Left lobe of liver (tissue), 2 donors: Measurements from ENCODE around the gene RASA4. TPM values are rescaled to one million over a fixed set of nuclear protein-coding genes. Genes with fewer than 3 reads are reported as not detected.
"Not testable (repeated sequence)": the region's sequence is repeated elsewhere in the genome, so short reads cannot be mapped to it uniquely, and the experiment has no call there.

ENCODE experiments used
- ATAC-seq: fragments of 200-7000 bp; cut with Tn5 transposase; one replicate; pipeline ENCODE4 v1.9.1; 2020; ENCODE audit warnings: mild to moderate bottlenecking, moderate library complexity
- DNase-seq: peaks from one replicate; pipeline ENCODE4 v3.0.0-alpha.2; 2020; ENCODE audit warnings: low spot score
- total RNA-seq: library from RNA; stranded (reverse); gene quantifications from one replicate; pipeline ENCODE4 v1.2.1, GENCODE V29; 2021
- donor health status: DM: no; HTN: no; CAD: no; lungs with moderate emphysema.
- donor health status: DM: no; HTN: yes; CAD: no.

The RASA4 gene
- 10.7 TPM for total RNA-seq

DNA sequence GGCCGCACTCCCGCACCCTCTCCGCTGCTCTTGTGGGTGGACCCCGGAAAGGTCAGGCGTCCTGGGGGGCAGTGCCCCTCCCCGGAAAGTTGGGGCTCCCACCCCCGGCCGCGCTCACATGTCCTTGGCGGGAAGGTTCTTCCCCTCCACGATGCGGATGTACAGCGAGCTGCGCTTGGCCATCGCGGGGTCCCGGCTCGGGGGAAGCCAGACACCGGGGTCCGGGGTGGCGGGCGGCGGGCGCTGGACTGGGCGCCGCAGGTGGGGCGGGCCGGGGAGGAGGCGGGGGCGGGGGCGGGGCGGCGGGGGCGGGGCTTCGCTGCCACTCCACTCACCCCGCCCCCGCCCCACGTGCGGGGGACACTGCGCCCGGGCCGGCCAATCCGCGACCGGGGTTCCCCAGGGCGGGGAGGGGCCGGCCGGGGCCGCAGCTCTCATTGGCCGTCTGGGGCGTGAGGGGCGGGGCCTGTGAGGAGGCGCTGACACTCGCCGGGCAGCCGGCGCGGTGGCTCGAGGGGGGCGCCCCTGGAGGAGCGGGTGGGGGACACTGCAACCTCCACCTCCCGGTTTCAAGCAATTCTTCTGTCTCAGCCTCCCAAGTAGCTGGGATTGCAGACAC is at the start of gene RASA4:
Gene RASA4, minus strand, starts transcription at position 250 of the 619 bp plus-strand sequence. Its CDS starts 67 bp downstream, at position 183.
- DNase-seq (peak; percentile 62), ATAC-seq (peak; percentile 94)

DNA sequence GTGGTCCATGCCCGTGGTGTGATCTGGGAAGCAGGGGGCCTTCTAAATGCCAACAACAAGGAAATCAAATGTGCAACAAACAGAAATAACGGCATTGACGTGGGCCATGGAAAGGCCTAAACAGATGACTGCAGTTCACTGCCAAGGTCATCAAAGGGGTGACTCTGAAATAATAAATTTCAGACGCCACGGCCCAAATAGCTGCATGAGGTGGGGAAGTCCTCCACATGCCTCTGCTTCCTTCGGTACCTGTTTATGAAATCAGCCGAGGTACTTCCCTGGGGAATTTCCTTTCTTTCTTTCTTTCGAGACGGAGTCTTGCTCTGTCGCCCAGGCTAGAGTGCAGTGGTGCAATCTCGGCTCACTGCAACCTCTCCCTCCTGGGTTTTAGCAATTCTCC is 48.2 kb upstream of the RASA4 start:
- not testable (repeated sequence) for DNase-seq, ATAC-seq

DNA sequence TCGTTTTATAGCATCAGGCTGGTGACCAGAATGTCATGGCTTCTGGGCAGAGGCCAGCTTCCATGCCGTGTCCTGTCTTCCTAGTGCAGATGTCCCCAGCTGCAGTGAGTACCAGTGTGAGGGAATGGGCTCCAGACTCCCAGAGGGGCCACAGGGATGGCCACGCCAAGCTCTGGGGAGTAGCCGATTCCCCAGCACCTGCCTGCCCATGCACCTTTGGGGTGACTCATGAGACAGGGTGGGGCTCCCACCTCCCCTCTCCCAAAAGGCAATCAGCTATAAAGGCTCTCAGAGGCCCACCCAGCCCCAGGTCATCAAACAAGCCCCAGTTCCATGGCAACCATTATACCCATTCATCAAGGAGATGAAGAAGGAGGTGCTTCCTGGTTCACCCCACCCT is 33.4 kb upstream of the RASA4 start, which contains the start of gene SPDYE2B:
Gene SPDYE2B, plus strand, starts transcription at position 396 of the 400 bp plus-strand sequence. CDS start 2,030 bp downstream, outside the sequence.
- peak; percentile 14 for ATAC-seq
- DNase-seq, result not testable (repeated sequence)

DNA sequence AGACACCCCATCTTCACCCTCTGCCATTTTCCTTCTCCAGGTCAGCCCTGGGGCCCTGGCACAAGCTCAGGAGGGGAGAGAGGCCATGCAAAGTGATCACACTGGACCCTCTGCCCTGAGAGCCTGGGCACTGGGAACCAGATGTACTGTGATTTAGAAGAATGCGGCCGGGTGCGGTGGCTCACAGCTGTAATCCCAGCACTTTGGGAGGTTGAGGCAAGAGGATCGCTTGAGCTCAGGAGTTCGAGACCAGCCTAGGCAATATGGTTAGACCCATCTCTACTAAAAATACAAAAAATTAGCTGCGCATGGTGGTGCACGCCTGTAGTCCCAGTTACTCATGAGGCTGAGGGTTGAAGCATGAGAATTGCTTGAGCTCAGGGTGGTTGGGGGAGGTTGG is 31.3 kb upstream of the RASA4 start:
- ATAC-seq, result peak; percentile 18
- peak; percentile 42 for DNase-seq

DNA sequence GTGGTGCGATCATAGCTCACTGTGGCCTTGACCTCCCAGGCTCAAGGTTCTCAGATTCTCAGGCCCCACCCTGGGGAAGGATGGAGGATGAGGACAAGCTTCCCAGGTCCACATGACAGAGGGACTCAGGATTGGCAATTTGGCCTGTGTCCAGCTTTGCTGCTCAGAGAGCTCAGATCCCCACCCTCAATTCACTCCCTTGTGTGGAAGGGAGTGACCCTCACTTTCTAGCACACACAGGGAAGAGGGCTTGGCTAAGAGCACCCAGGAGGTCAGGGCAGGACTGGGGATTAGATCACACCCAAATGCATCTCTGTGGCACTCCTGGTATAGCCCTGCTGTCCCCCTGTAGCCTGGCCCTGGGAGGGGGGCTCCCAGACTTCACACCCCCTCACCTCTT is 26.8 kb upstream of the RASA4 start:
- not testable (repeated sequence) for ATAC-seq, DNase-seq

DNA sequence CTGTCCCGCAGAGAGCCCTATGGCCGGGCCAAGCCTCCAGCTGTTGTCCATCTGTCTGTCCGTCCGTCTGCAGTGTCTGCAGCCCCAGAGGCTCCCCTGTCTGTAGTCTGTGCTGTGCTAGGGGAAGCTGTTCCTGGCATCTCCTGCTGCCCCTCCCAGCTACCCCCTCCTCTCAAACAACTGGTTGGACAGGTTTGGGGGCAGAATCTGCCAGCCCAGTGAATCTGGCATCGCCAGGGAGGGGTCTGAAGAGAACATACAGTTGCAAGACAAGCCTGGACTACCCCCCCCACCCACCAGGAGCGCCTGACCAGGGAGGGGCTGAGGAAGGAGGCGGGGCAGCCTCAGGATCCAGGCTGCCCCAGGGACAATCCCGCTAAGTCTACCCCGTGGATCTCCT is 26.1 kb upstream of the RASA4 start, which contains the start of gene UPK3BL1:
Gene UPK3BL1, minus strand, starts transcription at position 101 of the 400 bp plus-strand sequence. Its CDS starts 50 bp downstream, at position 51.
- not testable (repeated sequence) for ATAC-seq, DNase-seq

DNA sequence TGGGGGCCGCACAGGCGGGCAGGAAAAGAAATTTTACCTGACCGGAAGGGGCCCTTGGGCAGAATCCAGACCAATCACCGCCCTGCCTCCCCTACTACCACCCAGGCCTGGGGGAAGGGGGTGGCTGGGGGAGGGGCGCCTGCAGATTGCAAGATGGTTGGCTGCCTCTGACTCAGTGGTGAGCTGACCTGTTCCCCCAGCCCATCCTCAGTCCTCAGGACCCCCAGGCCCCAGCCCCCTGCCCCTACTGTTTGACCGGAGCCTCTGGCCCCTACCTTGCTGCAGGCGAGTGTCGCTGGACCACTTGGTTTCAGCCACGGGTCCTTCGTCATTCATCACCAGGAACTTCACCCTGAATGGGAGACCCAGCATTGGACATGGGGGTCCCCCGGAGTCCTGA is 22.3 kb upstream of the RASA4 start:
- DNase-seq (peak; percentile 42), ATAC-seq (peak; percentile 2)

DNA sequence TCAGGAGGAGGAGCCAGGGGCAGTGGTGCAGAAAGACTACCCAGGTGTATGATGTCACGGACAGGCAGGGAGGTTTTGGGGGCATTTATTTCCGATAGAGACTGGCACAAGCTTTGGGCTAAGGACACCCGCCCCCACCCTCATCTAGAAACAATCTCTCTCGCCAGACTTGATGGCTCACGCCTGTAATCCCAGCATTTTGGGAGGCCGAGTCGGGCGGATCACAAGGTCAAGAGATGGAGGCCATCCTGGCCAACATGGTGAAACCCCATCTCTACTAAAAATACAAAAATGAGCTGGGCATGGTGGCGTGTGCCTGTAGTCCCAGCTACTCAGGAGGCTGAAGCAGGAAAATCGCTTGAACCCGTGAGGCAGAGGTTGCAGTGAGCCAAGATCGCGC is 20.4 kb upstream of the RASA4 start:
- peak; percentile 37 for DNase-seq

DNA sequence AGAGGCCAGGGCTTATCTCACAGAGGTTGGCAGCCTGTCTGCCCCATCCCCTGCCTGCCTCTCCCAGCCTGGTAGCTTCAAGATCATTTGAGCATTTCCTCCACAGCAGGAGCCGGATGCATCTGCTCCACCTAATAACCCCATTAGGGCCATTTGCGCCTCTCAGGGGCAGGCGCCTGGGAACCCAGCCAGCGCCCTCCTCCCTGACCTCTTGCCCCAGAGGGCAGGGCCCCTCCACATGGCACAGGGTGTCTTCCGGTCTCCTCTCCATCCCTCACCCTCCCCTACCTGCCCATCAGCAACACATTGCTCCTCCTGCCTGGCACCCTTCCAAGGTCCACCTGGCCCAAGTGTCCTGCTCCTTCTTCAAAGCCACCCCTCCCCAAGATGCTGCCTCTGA is 18.8 kb upstream of the RASA4 start:
- ATAC-seq, result peak; percentile 54
- not testable (repeated sequence) for DNase-seq

More for the DNA sequence above, 20.4 kb upstream of the RASA4 start:
- not testable (repeated sequence) for ATAC-seq

DNA sequence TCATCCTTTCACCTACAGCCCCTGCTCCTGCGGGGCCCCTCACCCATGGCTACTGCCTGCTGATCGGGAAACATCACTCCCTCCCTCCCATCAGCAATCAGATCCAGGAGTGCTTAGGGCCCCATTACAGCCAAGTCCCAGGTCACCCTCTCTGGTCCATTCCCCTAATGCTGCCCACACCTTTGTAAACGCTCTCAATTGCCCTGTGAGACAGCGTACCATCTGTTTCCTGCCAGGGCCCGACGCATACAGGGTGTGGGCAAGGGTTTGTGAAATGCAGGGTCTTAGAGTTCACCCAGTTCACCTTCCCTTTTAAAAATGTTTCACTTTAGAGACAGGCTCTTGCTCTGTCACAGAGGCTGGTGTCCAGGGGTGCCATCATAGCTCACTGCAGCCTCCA is 17.7 kb upstream of the RASA4 start:
- not testable (repeated sequence) for ATAC-seq

DNA sequence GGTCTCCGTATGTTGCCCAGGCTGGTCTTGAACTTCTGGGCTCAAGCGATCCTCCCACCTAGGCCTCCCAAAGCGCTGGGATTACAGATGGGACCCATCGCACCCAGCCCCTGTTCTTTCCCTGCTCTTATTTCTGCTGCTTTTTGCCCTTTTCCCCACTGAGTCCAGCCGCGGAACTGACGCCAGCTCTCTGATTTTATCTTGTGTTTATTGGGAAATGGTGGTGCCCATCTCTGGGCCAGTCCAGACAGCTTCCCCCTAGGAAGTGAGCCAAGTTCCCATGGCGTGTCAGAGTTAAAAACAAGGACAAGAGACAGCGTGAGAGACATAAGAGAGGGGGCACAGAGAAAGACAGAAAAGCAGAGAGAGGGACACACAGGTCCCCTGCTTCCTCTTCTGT is 14.1 kb upstream of the RASA4 start:
- DNase-seq, result not testable (repeated sequence)
- peak; percentile 25 for ATAC-seq

More for the DNA sequence above, 17.7 kb upstream of the RASA4 start:
- DNase-seq, result not testable (repeated sequence)

DNA sequence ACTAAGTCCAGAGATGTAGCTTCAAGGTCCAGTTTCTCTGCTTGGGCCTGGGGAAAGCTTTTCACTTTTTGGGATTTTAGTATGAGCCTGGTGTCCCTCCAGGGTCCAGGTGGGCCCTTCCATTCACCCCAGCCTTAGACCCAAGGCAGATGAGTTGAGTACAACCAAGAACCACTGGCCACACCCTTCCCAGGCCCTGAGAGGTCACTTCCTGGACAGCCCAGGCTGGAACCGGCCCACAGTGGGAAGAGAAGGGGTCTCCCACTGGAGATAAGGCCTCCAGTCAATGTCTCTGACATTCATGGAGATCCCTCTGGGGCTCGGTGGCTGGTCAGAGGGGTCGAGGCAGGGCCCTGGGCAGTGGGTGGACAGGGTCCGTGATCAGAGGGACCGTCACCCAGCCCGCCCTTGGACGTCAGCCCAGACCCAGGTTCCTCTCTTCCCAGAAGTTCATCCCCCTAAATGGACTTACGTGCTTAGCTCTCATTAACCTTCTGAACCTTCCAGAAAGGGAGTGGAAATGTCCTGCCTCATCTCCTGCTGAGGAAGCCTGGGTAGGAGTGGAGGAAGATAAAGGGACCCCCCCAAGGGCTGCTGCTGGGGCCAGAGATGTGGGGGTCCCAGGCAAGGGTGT is 10.8 kb upstream of the RASA4 start:
- peak; percentile 3 for ATAC-seq
- DNase-seq, result not testable (repeated sequence)

DNA sequence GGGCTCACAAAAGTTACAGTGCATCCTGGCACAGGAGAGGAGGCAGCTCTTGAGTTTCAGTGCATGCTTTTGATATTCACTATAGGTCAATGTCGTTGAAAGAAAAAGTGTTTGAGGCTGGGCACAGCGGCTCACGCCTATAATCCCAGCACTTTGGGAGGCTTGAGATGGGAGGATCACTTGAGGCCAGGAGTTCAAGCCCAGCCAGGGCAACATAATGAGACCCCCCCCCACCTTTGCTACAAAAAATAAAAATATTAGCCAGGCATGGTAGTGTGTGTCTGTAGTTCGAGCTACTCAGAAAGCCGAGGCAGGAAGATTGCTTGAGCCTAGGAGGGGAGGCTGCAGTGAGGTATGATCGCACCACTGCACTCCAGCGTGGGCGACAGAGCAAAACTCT is 1.6 kb upstream of the RASA4 start:
- ATAC-seq, DNase-seq: not testable (repeated sequence)

DNA sequence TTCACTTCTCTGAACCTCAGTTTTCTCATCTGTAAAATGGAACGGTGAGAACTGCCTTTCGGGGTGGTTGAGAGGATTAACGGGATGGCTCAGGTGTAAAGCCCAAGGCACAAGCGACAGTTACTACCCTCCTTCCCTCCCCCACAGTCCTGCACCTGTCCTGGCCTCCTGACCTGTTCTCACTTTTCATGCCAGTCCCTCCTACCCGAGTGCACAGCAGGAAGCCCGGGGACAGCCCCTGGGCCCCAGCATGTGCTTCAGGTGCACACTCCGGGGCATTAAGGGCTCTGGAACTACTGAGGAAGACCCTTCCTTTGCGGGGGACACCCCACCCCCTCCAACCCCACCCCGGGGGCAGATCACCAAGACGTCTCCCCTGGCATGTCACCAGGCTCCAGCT is 626 bp downstream of the RASA4 start:
- peak; percentile 24 for ATAC-seq
- DNase-seq, result not testable (repeated sequence)

DNA sequence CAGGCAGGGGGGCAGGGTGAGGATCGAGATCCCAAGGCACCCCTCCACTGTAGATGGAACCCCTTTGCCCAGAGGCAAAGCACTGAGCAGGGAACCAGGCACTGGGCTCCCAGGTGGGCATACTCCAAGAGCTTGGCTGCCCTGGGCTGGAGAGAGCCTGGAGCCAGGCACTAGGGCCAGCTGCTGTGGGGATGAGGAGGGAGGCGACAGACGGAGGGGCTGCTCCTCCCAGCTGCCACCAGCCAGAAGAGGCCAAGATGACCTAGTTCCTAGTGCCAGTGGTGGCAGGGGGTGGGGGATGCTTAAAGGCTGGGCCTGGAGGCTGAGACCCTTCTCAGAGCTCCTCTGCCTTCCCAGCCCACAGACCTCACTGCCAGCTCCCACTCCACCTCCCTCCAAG is 1.7 kb downstream of the RASA4 start:
- not testable (repeated sequence) for DNase-seq, ATAC-seq

DNA sequence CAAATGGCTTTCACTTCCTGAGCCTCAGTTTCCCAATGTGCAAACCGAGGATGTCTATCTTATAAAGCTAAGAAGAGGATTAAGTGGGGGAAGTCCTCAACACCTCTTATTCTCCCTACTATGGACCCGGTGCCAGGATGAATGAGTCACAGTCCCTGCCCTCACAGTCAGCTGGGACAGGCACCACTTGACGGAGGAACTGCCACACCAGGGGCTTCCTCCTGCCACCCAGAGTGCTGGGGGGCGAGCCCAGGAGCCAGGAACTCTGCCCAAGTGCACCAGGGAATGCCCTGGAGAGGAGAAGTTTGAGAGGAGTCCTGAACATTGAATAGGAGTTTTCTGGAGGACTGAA is 2.2 kb downstream of the RASA4 start:
- ATAC-seq, result not testable (repeated sequence)

DNA sequence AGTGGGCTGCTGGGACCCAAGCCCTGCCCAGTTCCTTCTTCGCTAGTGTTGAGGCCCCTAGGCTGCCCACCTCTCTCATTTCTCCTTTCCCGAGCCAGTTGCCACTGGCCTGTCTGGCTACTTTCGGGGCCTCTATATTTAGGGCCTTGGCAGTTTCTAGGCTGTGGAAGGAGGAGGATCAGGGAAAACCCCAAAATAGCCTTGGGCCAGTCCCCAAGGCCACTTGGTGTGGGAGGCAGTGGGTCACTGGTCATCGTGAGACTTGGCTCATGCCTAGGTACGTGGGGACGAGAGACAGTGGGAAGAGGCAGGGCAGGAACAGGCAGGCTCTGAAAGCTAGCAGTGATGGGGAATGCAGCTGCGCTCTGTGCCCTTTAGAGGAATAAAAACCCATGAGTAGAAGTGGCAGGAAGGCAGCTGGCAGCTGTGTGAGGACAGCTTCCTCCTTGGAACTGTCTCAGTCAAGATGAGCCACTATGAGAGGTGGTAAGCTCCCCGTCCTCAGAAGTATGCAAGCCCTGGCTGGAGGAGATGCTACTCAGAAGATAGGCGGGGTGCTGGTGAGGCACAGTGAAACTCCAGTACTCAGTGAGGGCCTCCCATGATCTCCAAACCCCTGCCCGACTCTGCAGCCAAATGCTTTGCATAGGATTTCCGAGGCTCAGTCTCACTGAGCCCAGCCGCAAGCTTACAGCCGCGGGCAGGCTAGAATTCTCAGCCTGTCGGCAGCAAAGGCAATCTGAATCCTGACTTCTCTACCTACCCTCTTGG is 2.8 kb downstream of the RASA4 start:
- DNase-seq, ATAC-seq: not testable (repeated sequence)

More for the DNA sequence above, 2.2 kb downstream of the RASA4 start:
- DNase-seq, result not testable (repeated sequence)

DNA sequence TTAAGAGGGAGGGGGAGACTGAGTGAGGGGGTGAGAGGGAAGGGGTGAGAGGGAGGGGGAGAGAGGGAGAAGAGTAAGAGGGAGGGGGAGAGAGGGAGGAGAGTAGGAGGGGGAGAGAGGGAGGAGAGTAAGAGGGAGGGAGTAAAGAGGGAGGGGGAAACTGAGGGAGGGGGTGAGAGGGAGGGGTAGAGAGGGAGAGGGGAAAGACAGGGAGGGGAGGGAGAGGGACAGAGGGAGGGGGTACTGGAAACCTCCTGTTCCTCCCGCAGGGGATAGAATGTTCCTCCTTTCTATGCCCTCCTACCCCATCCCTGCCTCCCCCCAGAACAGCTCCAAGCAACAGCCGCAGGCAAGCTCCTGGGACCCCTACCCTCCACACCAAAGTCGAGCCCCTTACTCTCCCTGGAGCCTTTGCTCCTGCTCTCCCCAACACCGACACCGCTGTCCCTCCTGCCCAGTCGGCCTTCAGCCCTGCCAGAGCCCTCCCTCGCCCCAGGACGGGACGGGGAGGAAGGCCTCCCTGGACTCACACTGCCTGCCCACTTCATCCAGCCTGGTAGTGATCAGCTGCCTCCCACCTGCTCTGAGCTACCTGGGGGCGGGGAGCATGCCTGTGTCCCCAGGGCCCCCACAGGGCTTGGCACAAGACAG is 4.8 kb downstream of the RASA4 start:
- not testable (repeated sequence) for ATAC-seq
- DNase-seq, result peak; percentile 45

DNA sequence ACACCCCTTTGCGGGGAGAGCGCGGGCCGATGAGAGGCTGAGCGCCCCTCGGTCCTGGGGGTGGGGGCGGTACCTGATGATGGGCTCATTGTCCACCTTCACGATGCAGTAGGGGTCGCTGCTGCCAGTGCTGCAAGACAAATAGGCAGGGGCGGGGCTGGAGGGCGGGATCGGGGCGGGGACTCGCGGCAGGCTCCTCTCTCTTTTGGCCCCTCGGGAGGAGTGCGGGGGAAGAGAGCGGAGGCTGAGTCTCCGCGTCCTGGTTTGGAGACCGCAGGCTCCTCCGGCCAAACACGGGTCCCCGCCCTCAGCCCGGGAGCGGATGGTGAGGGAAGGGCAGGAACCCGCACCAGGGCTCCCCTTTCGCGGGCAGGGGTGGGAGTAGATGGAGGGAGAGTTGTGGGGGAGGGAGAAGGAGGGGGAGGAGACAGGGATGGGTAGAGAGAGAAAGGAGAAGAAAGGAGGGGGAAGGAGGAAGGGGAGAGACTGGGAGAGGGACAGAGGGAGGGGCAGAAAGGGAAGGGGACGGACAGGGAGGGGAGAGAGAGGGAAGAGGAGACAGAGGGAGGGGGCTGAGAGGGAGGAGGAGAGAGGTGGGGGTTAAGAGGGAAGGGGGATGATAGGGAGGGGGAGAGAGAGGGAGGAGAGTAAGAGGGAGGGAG is 5.4 kb downstream of the RASA4 start:
- DNase-seq, result not testable (repeated sequence)
- peak; percentile 40 for ATAC-seq

DNA sequence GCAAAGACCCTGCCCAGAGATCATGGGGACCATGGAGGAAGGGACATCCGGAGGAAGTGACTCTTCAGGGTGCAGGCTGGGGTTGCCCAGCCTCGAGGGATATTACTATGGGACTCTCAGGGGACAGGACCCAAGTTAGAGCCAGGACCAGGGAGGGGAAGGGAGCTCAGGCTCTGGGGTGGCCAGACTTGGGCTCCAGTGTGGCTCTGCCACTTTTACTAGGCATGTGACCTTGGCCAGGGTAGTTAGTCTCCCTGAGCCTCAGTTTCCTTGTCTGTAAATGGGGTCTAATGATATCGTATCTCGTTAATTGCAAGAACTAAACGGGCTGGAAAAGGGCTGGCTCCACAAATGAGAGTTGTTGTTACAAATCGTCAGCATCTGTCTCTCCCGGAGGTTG is 6.1 kb downstream of the RASA4 start:
- not testable (repeated sequence) for ATAC-seq
- peak; percentile 42 for DNase-seq
